Right renal pelvis (tissue), 4 donors: Measurements from ENCODE around the gene CNPY1. TPM values are rescaled to one million over a fixed set of nuclear protein-coding genes. Genes with fewer than 3 reads are reported as not detected.
"Not testable (repeated sequence)": the region's sequence is repeated elsewhere in the genome, so short reads cannot be mapped to it uniquely, and the experiment has no call there.

Experiments used
- DNase-seq, 4 donors: peaks; one replicate each; pipeline ENCODE4 v3.0.0-alpha.2; 2013; ENCODE audit warnings: low read depth in 4 of 4, low spot score in 3 of 4, missing footprints in 1 of 4
- polyA plus RNA-seq, 4 donors: library from polyadenylated mRNA; unstranded; fragments of 120-200 nt; gene quantifications; one replicate each; pipeline ENCODE4 v1.2.1, GENCODE V29; 2013; ENCODE audit not compliant: insufficient read length in 4 of 4

CNPY1 gene
- polyA plus RNA-seq, 4 donors, result not detected

- no peak for DNase-seq
Measured at GRCh38 chr7:155534691-155535090, 11.7 kb downstream of the CNPY1 start.

- DNase-seq, result no peak
Measured at GRCh38 chr7:155533827-155534690, 12.3 kb downstream of the CNPY1 start.

- DNase-seq, result no peak
Measured at GRCh38 chr7:155533120-155533826, 13.1 kb downstream of the CNPY1 start.

GRCh38 chr7:155532792-155533119 lies 13.6 kb downstream of the CNPY1 start:
- DNase-seq, result no peak

- DNase-seq, result no peak
Measured at GRCh38 chr7:155531681-155532080, 14.7 kb downstream of the CNPY1 start.

- DNase-seq, result no peak
Measured at GRCh38 chr7:155530601-155531000, 15.8 kb downstream of the CNPY1 start.

- no peak for DNase-seq
Measured at GRCh38 chr7:155529845-155530244, 16.5 kb downstream of the CNPY1 start.

GRCh38 chr7:155529346-155529745 lies 17.0 kb downstream of the CNPY1 start:
- DNase-seq, result no peak

- no peak for DNase-seq
Measured at GRCh38 chr7:155527664-155528063, 18.7 kb downstream of the CNPY1 start.

GRCh38 chr7:155526225-155526624 lies 20.1 kb downstream of the CNPY1 start:
- DNase-seq, result no peak

- no peak for DNase-seq
Measured at GRCh38 chr7:155524018-155524556, 22.3 kb downstream of the CNPY1 start.

- no peak for DNase-seq
Measured at GRCh38 chr7:155523168-155523675, 23.1 kb downstream of the CNPY1 start.

GRCh38 chr7:155521743-155522398 lies 24.5 kb downstream of the CNPY1 start:
- DNase-seq, result no peak

GRCh38 chr7:155521007-155521742 lies 25.2 kb downstream of the CNPY1 start:
- DNase-seq, result no peak

- DNase-seq, result no peak
Measured at GRCh38 chr7:155520114-155520513, 26.2 kb downstream of the CNPY1 start.

- DNase-seq, result not testable (repeated sequence)
Measured at GRCh38 chr7:155519358-155519757, 27.0 kb downstream of the CNPY1 start.

GRCh38 chr7:155518633-155519032 lies 27.7 kb downstream of the CNPY1 start:
- DNase-seq, result no peak

- no peak for DNase-seq
Measured at GRCh38 chr7:155517969-155518368, 28.4 kb downstream of the CNPY1 start.

- DNase-seq, result no peak
Measured at GRCh38 chr7:155517452-155517851, 28.9 kb downstream of the CNPY1 start.

GRCh38 chr7:155516466-155516865 lies 29.9 kb downstream of the CNPY1 start:
- DNase-seq, result no peak
